AG04449 (cell line): Measurements from ENCODE around the gene LSP1.

Source experiments
- CTCF ChIA-PET: fragments of 350-600 bp; formaldehyde crosslinking; extraction: SDS; loops from one replicate; lab custom pipeline; 2021; ENCODE audit warnings: antibody characterized with exemption; lab: Yijun Ruan, JAX
- POLR2A ChIA-PET: fragments of 400-600, 350-600 bp; formaldehyde crosslinking; extraction: SDS; loops from one replicate; lab custom pipeline; 2020; ENCODE audit warnings: antibody characterized with exemption, inconsistent platforms; lab: Yijun Ruan, JAX
- DNase-seq: peaks from one replicate; pipeline ENCODE4 v3.0.0-alpha.2; 2010; ENCODE audit warnings: low read depth, low spot score
- H3K4me3 ChIP-seq: 2 replicates; pipeline ENCODE4 v1.5.1; 2011; ENCODE audit warnings: low read depth, mild to moderate bottlenecking, control low read depth, low read length
- TF ChIP-seq, protein P1 (sequence below): IDR thresholded peaks from one replicate; pipeline ENCODE4 v1.5.1; 2011; ENCODE audit warnings: mild to moderate bottlenecking, moderate library complexity, low read length, control low read depth, inconsistent platforms; ENCODE audit not compliant: insufficient read depth; ENCODE audit errors: missing control alignments

The LSP1 gene

GRCh38 chr11:1855886-1856265 is 3.0 kb downstream of the LSP1 start:
- DNase-seq: no peak
- TF ChIP-seq, protein P1, sequence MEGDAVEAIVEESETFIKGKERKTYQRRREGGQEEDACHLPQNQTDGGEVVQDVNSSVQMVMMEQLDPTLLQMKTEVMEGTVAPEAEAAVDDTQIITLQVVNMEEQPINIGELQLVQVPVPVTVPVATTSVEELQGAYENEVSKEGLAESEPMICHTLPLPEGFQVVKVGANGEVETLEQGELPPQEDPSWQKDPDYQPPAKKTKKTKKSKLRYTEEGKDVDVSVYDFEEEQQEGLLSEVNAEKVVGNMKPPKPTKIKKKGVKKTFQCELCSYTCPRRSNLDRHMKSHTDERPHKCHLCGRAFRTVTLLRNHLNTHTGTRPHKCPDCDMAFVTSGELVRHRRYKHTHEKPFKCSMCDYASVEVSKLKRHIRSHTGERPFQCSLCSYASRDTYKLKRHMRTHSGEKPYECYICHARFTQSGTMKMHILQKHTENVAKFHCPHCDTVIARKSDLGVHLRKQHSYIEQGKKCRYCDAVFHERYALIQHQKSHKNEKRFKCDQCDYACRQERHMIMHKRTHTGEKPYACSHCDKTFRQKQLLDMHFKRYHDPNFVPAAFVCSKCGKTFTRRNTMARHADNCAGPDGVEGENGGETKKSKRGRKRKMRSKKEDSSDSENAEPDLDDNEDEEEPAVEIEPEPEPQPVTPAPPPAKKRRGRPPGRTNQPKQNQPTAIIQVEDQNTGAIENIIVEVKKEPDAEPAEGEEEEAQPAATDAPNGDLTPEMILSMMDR: no peak
- ChIA-PET CTCF (interaction anchor here (0.7 to 5.5 kb wide), 4 partner anchors 23 to 162 kb away, joined by 3 to 24 read pairs (median 10); no protein-coding TSS in a partner anchor), POLR2A (no interaction called here)
- H3K4me3 ChIP-seq: no peak overlapping the region

DNA sequence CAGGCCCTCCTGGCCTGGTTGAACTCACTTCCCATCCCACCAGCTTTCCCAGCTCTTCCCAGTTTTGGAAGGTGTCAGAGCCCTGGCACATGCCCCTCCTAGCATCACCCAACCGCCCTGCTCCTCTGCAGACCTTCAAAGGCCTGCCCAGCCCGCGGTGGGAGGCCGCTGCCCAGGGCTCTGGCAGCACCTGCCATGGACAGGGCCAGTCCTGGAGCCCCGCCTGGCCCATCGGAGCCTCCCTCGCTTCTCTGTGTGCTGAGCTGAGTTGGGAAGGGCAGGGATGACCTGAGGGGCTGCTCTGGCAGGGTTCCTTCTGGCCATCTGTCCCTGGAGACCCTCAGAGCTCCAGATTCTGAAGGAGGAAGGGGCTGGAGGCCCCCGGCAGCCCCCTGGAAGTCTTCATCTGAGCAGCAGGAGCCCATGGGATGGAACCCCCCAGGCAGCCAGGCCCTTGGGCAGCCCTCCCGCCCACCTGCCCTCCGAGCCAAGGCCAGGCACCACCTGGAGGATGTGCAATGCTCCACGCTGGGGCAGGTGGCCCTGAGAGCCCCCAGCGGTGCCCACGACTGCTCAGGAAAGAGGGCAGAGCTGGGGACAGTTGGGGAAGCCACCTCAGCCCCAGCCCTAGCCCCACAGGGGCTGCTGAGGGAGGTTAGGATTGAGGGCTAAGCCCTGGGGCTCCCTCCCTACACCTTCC is 3.6 kb downstream of the LSP1 start:
- TF ChIP-seq, protein P1: no peak
- CTCF ChIA-PET: interaction anchor here (2.2 to 5.5 kb wide), 3 partner anchors 23 to 163 kb away, joined by 7 to 24 read pairs (median 14); no protein-coding TSS in a partner anchor
- DNase-seq: no peak
- POLR2A ChIA-PET: no interaction called here
- H3K4me3 ChIP-seq: no peak overlapping the region

DNA sequence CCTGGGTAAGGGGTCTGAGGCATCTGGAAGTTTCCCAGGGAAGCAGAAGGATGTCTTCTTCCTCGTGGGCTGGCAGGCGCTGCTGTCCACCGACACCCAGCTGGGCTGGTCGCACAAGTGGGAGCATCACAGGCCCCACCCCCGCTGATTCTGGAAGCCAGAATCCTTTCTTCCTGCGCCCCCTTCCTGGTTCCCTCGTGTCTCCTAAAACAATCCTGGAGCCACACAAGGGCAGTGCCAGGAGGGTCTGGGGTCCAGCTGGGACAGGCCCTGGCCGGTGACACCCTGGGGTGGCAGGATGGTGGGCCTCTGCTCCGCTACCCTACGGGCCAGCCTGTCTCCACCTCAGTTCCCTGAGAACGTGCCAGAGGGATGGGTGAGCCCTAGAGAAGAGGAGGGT is 4.2 kb downstream of the LSP1 start:
- H3K4me3 ChIP-seq: no peak overlapping the region
- DNase-seq: no peak
- CTCF ChIA-PET: interaction anchor here (0.8 to 5.5 kb wide), 6 partner anchors 16 to 163 kb away, joined by 3 to 24 read pairs (median 6); no protein-coding TSS in a partner anchor
- POLR2A ChIA-PET: no interaction called here
- TF ChIP-seq, protein P1: no peak

DNA sequence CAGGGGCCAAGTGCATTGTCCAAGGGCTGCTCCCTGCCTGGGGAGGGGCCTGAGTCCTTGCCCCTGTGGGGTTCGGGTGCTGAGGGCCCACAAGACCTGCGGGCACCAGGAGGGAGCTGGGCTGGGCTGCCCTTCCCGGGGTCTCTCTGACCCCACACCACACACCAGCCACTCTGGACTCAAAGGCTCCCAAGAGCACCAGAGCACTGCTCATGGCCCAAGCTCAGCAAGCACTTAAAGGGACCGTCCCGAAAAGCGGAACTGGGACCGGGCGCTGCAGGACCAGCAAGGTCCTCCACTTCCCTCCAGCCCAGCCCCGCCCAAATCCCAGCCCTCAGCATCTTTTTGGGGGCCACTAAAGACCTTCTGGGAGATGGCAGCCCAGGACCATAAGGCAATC is 5.3 kb downstream of the LSP1 start:
- no peak for DNase-seq
- ChIA-PET CTCF (interaction anchor here (0.8 to 5.5 kb wide), 6 partner anchors 17 to 167 kb away, joined by 3 to 24 read pairs (median 4); no protein-coding TSS in a partner anchor), POLR2A (interaction anchor here (0.6 kb wide), 1 partner anchor 181 kb away, joined by 3 read pairs; no protein-coding TSS in a partner anchor)
- H3K4me3 ChIP-seq: no peak overlapping the region
- TF ChIP-seq, protein P1: no peak

DNA sequence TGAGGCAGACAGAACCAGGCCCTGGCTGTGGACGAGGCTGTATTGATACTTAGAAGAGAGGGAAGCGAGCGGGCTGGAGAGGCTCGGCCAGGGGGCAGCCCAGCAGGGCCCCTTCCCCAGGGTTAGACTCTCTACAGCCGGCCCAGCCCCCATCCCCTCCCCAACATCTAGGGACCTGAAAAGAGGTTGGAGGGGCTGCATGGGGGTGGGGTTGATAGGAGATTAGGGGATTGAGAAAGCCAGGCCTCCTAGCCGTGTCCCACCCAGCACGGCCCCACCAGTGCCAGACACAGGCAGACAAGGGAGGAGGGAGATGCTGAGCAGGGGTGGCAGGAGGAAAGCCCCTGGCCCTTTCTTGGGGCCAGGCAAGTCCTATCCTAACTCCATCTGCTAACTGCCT is 5.7 kb downstream of the LSP1 start:
- no peak for DNase-seq
- TF ChIP-seq, protein P1: no peak
- POLR2A ChIA-PET: no interaction called here
- CTCF ChIA-PET: interaction anchor here (0.7 to 5.5 kb wide), 6 partner anchors 10 to 167 kb away, joined by 3 to 24 read pairs (median 3); no protein-coding TSS in a partner anchor
- H3K4me3 ChIP-seq: no peak overlapping the region

DNA sequence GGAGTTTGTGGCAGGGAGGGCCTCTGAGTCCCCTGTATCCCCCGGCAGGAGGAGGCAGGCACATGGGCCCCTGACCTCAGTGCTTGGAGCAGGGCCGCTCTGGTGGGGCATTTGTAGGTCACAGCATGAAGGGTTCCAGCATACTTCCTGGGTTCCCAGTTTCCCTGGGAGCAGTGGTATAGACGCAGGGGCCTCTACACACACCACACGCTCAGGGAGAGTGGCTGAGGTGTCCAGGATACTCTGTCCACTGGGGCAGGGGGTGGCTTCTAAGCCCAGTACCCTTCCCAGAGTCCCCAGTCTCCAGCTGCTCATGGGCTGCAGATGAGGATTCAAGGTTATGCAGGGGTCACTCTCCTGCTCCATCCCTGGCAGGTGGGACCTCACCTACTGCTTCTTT is 6.1 kb downstream of the LSP1 start:
- H3K4me3 ChIP-seq: no peak overlapping the region
- ChIA-PET CTCF (interaction anchor here (0.7 to 5.5 kb wide), 4 partner anchors 11 to 168 kb away, joined by 3 to 24 read pairs (median 3); no protein-coding TSS in a partner anchor), POLR2A (no interaction called here)
- DNase-seq: no peak
- TF ChIP-seq, protein P1: no peak
